GM12872 (cell line): Measurements from ENCODE around the gene DBH.

ENCODE experiments used
- CTCF ChIP-seq: IDR thresholded peaks from 3 replicates; pipeline ENCODE4 v1.5.1; 2011; ENCODE audit warnings: low read depth, mild to moderate bottlenecking, low read length, moderate library complexity; ENCODE audit not compliant: insufficient read depth

DBH gene

GRCh38 chr9:133657120-133657661 lies 21.0 kb downstream of the DBH start:
- TF ChIP-seq CTCF, result no peak

- no peak for TF ChIP-seq CTCF
Measured at GRCh38 chr9:133658442-133659431, 22.6 kb downstream of the DBH start.

GRCh38 chr9:133659516-133659915 lies 23.4 kb downstream of the DBH start:
- no peak for TF ChIP-seq CTCF

GRCh38 chr9:133661846-133662540 lies 25.8 kb downstream of the DBH start:
- no peak for TF ChIP-seq CTCF

GRCh38 chr9:133664173-133665050 lies 28.2 kb downstream of the DBH start:
- TF ChIP-seq CTCF, result no peak

- TF ChIP-seq CTCF, result no peak
Measured at GRCh38 chr9:133665096-133665495, 28.9 kb downstream of the DBH start.

- no peak for TF ChIP-seq CTCF
Measured at GRCh38 chr9:133665535-133665934, 29.4 kb downstream of the DBH start.
